ENCODE measurements around the gene UPF2. TPM values are rescaled to one million over a fixed set of nuclear protein-coding genes. Genes with fewer than 3 reads are reported as not detected.

UPF2 gene, protein sequence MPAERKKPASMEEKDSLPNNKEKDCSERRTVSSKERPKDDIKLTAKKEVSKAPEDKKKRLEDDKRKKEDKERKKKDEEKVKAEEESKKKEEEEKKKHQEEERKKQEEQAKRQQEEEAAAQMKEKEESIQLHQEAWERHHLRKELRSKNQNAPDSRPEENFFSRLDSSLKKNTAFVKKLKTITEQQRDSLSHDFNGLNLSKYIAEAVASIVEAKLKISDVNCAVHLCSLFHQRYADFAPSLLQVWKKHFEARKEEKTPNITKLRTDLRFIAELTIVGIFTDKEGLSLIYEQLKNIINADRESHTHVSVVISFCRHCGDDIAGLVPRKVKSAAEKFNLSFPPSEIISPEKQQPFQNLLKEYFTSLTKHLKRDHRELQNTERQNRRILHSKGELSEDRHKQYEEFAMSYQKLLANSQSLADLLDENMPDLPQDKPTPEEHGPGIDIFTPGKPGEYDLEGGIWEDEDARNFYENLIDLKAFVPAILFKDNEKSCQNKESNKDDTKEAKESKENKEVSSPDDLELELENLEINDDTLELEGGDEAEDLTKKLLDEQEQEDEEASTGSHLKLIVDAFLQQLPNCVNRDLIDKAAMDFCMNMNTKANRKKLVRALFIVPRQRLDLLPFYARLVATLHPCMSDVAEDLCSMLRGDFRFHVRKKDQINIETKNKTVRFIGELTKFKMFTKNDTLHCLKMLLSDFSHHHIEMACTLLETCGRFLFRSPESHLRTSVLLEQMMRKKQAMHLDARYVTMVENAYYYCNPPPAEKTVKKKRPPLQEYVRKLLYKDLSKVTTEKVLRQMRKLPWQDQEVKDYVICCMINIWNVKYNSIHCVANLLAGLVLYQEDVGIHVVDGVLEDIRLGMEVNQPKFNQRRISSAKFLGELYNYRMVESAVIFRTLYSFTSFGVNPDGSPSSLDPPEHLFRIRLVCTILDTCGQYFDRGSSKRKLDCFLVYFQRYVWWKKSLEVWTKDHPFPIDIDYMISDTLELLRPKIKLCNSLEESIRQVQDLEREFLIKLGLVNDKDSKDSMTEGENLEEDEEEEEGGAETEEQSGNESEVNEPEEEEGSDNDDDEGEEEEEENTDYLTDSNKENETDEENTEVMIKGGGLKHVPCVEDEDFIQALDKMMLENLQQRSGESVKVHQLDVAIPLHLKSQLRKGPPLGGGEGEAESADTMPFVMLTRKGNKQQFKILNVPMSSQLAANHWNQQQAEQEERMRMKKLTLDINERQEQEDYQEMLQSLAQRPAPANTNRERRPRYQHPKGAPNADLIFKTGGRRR
- total RNA-seq (2016; rRNA removed; fragmentation: Illumina TruSeq; extraction: Trizol) (14.5 and 21.8 TPM in 2 replicates), polyA plus RNA-seq (2011; rRNA removed) (5.7 and 6.2 TPM in 2 replicates), polyA minus RNA-seq (2011; rRNA and poly(A)+ RNA removed; ENCODE audit: low replicate concordance) (2.5 and 5.9 TPM in 2 replicates), Bru-seq, nascent RNA (percentile 74 among the genes with signal in this experiment), BruChase-seq, experiment 1, labeled RNA remaining after a 6-hour chase (percentile 74 among the genes with signal in this experiment), BruChase-seq, experiment 2, labeled RNA remaining after a 2-hour chase (percentile 73 among the genes with signal in this experiment)
- 9.1 and 11.7 TPM in 2 replicates for total RNA-seq (2016; cell fraction: cytosol; rRNA removed; fragmentation: Illumina TruSeq; extraction: Trizol; ENCODE audit: low read depth)
- total RNA-seq (2016; cell fraction: insoluble cytoplasmic fraction; rRNA removed; fragmentation: Illumina TruSeq; extraction: Trizol): 15.1 and 21.6 TPM in 2 replicates
- total RNA-seq (2016; cell fraction: membrane; rRNA removed; fragmentation: Illumina TruSeq; extraction: Trizol): 6.1 and 6.9 TPM in 2 replicates
- 17.2 and 19.6 TPM in 2 replicates for total RNA-seq (2016; cell fraction: nucleus; rRNA removed; fragmentation: Illumina TruSeq; extraction: Trizol)
- 2.8 and 4.5 TPM in 2 replicates for polyA plus RNA-seq (2011; cell fraction: cytosol; rRNA removed)
- polyA plus RNA-seq (2011; cell fraction: nucleus; rRNA removed): 3.2 and 4.2 TPM in 2 replicates
- 8.2 and 11.6 TPM in 2 replicates for polyA plus RNA-seq (2012)
- polyA plus RNA-seq (2016; cell fraction: cytosol; fragmentation: Illumina TruSeq; extraction: Trizol; ENCODE audit: low read depth): 0.57 and 0.61 TPM in 2 replicates
- 15.8 and 18.5 TPM in 2 replicates for polyA plus RNA-seq (2016; cell fraction: insoluble cytoplasmic fraction; fragmentation: Illumina TruSeq; extraction: Trizol; ENCODE audit: low read depth)
- polyA plus RNA-seq (2016; cell fraction: membrane; fragmentation: Illumina TruSeq; extraction: Trizol; ENCODE audit: low read depth): 1.3 and 1.7 TPM in 2 replicates
- polyA plus RNA-seq (2016; cell fraction: nucleus; fragmentation: Illumina TruSeq; extraction: Trizol; ENCODE audit: insufficient read depth, low read depth): 14.3 and 16.1 TPM in 2 replicates
- 5.9 and 6.1 TPM in 2 replicates for polyA minus RNA-seq (2011; cell fraction: cytosol; rRNA and poly(A)+ RNA removed)
- polyA minus RNA-seq (2011; cell fraction: nucleus; rRNA and poly(A)+ RNA removed): 18.9 and 21.9 TPM in 2 replicates
- long read RNA-seq, experiment 1, partial matches to known transcripts: 9 of 10 reads
- long read RNA-seq, experiment 1, other reads (novel, unspliced or antisense): 1 of 10 reads
- long read RNA-seq, experiment 2, full-length matches to known transcripts: 4 of 20 reads
- long read RNA-seq, experiment 2, partial matches to known transcripts: 10 of 20 reads
- long read RNA-seq, experiment 2, other reads (novel, unspliced or antisense): 6 of 20 reads

DNA sequence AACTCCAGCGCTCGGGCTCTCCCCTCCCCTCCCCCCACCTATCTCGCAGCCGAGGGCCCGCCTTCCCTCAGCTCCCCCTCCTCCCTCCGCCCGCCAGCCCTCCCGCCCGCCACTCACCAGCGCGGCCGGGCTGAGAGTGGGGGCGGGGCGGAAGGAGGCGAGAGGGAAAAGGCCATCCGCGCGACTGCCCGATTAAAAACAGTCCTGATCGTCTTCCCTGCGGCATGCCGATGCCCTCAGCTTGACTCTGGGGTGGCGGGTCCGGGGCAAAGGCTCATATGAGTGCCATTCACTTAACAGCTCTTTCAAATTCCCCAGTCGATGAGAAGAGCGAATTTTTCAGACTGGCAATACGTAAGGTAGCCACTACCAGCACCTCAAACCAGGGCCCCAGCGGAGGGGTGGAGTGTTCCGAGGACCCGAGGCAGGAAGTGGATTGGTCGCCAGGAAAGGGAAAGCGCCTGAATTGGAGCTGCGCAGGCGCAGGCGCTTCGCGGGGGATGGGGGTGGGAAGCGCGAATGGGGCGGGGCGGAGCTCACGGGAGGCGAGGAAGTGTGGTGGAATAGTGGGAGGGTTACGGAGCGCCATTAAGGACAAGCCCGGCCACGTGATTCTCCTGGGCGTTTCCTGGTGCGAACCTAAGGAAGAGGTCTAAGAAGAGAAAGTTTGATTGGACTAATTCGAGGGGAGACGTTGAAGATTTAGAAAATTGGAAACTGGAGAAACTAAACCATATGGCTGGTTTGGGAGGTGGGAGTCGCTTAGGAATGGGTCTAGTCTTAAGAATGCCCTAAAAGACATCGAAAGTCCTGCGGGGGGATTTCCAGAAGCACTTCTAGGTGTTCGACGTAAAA lies at the start of gene UPF2:
UPF2 (minus strand) TSS at position 13 of the 855 bp plus-strand sequence. CDS start 7,386 bp downstream, outside the sequence.
- H3K36me3 ChIP-seq (replicated peaks in 1 of 2; ENCODE audit: control insufficient read depth in 1 of 2, insufficient read depth in 2 of 2, low read length in 2 of 2): no peaks in the 10 kb centered on the region
- BruUV-seq (replicated peaks): no TSS peak
- H3K79me2 ChIP-seq (ENCODE audit: insufficient read depth, low read length): peaks cover 41% of the 10 kb centered on the region
- H3K27me3 ChIP-seq (ENCODE audit: control insufficient read depth in 1 of 2, insufficient read depth in 2 of 2, low read length in 2 of 2): no peaks in the 10 kb centered on the region; a peak in 1 of 5 replicates
- no peaks in the 10 kb centered on the region for H4K20me1 ChIP-seq (ENCODE audit: insufficient read depth, low read length)
- POLR2A ChIA-PET: interaction anchor here (0.5 to 2.6 kb wide), 17 partner anchors 9 to 344 kb away, joined by 3 to 43 read pairs (median 4); partner anchors contain the start of genes CDC123, DHTKD1 and NUDT5
- ATAC-seq: peak; percentile 90
- peak within 1 kb of the TSS; percentile 73 for H3K4me2 ChIP-seq (ENCODE audit: low read depth, low read length)
- in situ Hi-C loops (cut with HindIII; ENCODE audit: extremely low pct_ligation_motif_present, low pct_unique_long_range_greater_than_20kb): no loop called here
- CTCF ChIA-PET (ENCODE audit: low intra/inter-chr PET ratio, low total read pairs): no interaction called here
- H3K9me3 ChIP-seq (ENCODE audit: low read length): no peaks in the 10 kb centered on the region
- intact Hi-C loops (cut with micrococcal nuclease; ENCODE audit: unreplicated experiment): loop anchor here (1.0 to 5.0 kb wide), 2 partner anchors 25 to 84 kb away; partner anchors contain the start of genes DHTKD1 and SEC61A2
- H3K9ac ChIP-seq (ENCODE audit: insufficient read depth, low read depth, low read length): peak within 1 kb of the TSS; percentile 99
- FAIRE-seq: peak; percentile 83
- peak within 1 kb of the TSS; percentile 77 to 96 (median 95) for H3K4me3 ChIP-seq (replicated peaks in 1 of 3; ENCODE audit: insufficient read depth in 1 of 3, low read depth in 2 of 3, low read length in 3 of 3)
- WGBS (ENCODE audit: low lambda C conversion rate): 12% methylated on average over 40 of the region's 56 CpGs
- DNase-seq (ENCODE audit: low spot score): peak; percentile 96
- H2AFZ ChIP-seq (ENCODE audit: low read length): peak within 1 kb of the TSS; percentile 78
- peak within 1 kb of the TSS; percentile 99 for H3K27ac ChIP-seq (ENCODE audit: extremely low read length, insufficient read depth, low read length)
- peaks cover 35% of the 10 kb centered on the region for H3K4me1 ChIP-seq (ENCODE audit: insufficient read depth, low read length)
- no peak for TF ChIP-seq IKZF1 (IDR thresholded peaks at IDR 0.05)
- TF ChIP-seq TBL1XR1 (IDR thresholded peaks at IDR 0.05; ENCODE audit: borderline replicate concordance, low read length, partially characterized antibody): peak; percentile 16
- no peak for TF ChIP-seq ZNF75D (CRISPR knock-in tag; IDR thresholded peaks at IDR 0.05; ENCODE audit: borderline replicate concordance)
- TF ChIP-seq SIX1 (CRISPR knock-in tag; IDR thresholded peaks at IDR 0.05; ENCODE audit: borderline replicate concordance): no peak
- TF ChIP-seq SALL1 (CRISPR knock-in tag; IDR thresholded peaks at IDR 0.05): peak; percentile 60
- TF ChIP-seq ZNF484 (CRISPR knock-in tag; IDR thresholded peaks at IDR 0.05; ENCODE audit: borderline replicate concordance, low read depth): no peak
